ENCODE measurements around the gene MRPS2. TPM values are rescaled to one million over a fixed set of nuclear protein-coding genes. Genes with fewer than 3 reads are reported as not detected.
"Not testable (repeated sequence)": the region's sequence is repeated elsewhere in the genome, so short reads cannot be mapped to it uniquely, and the experiment has no call there.

MRPS2 gene
- total RNA-seq, 1 donor from 2014 or later: 61.7 TPM

- intact Hi-C loops (cut with micrococcal nuclease): no loop called here
- Mint-ChIP-seq H3K4me3 (ENCODE audit: low read depth) (no peak overlapping the region), H3K4me1 (ENCODE audit: low read depth) (peaks cover 18% of the 10 kb centered on the region), H3K27ac (no peak overlapping the region), H3K27me3 (ENCODE audit: low read depth) (no peaks in the 10 kb centered on the region), H3K36me3 (ENCODE audit: low read depth) (peaks cover 37% of the 10 kb centered on the region), H3K9me3 (peaks cover 11% of the 10 kb centered on the region)
- DNase-seq (ENCODE audit: low spot score): no peak
Observed at GRCh38 chr9:135506327-135507103, 6.0 kb downstream of the MRPS2 start.

GRCh38 chr9:135507104-135508035 is 6.9 kb downstream of the MRPS2 start:
- intact Hi-C loops (cut with micrococcal nuclease): no loop called here
- H3K4me3 Mint-ChIP-seq (ENCODE audit: low read depth): no peak overlapping the region
- peaks cover 19% of the 10 kb centered on the region for H3K4me1 Mint-ChIP-seq (ENCODE audit: low read depth)
- no peak overlapping the region for H3K27ac Mint-ChIP-seq
- DNase-seq (ENCODE audit: low spot score): no peak
- H3K36me3 Mint-ChIP-seq (ENCODE audit: low read depth): peaks cover 28% of the 10 kb centered on the region
- H3K27me3 Mint-ChIP-seq (ENCODE audit: low read depth): no peaks in the 10 kb centered on the region
- peaks cover 11% of the 10 kb centered on the region for H3K9me3 Mint-ChIP-seq

- Mint-ChIP-seq H3K9me3 (peaks cover 11% of the 10 kb centered on the region), H3K27ac (no peak overlapping the region), H3K27me3 (ENCODE audit: low read depth) (no peaks in the 10 kb centered on the region), H3K4me3 (ENCODE audit: low read depth) (no peak overlapping the region), H3K36me3 (ENCODE audit: low read depth) (peaks cover 19% of the 10 kb centered on the region), H3K4me1 (ENCODE audit: low read depth) (peaks cover 15% of the 10 kb centered on the region)
- intact Hi-C loops (cut with micrococcal nuclease): no loop called here
- DNase-seq (ENCODE audit: low spot score): no peak
Observed at GRCh38 chr9:135508211-135508820, 7.8 kb downstream of the MRPS2 start.

- Mint-ChIP-seq H3K9me3 (peaks cover 11% of the 10 kb centered on the region), H3K27me3 (ENCODE audit: low read depth) (no peaks in the 10 kb centered on the region), H3K27ac (no peak overlapping the region), H3K36me3 (ENCODE audit: low read depth) (peaks cover 8% of the 10 kb centered on the region), H3K4me3 (ENCODE audit: low read depth) (no peak overlapping the region), H3K4me1 (ENCODE audit: low read depth) (peaks cover 15% of the 10 kb centered on the region)
- no peak for DNase-seq (ENCODE audit: low spot score)
- intact Hi-C loops (cut with micrococcal nuclease): no loop called here
Observed at GRCh38 chr9:135509458-135509857, 9.0 kb downstream of the MRPS2 start.

GRCh38 chr9:135512241-135512603 is 11.7 kb downstream of the MRPS2 start:
- H3K9me3 Mint-ChIP-seq: peaks cover 11% of the 10 kb centered on the region
- no peak overlapping the region for H3K4me3 Mint-ChIP-seq (ENCODE audit: low read depth)
- intact Hi-C loops (cut with micrococcal nuclease): no loop called here
- no peaks in the 10 kb centered on the region for H3K36me3 Mint-ChIP-seq (ENCODE audit: low read depth)
- H3K27me3 Mint-ChIP-seq (ENCODE audit: low read depth): no peaks in the 10 kb centered on the region
- no peak for DNase-seq (ENCODE audit: low spot score)
- H3K4me1 Mint-ChIP-seq (ENCODE audit: low read depth): peaks cover 16% of the 10 kb centered on the region
- H3K27ac Mint-ChIP-seq: no peak overlapping the region

GRCh38 chr9:135512904-135513303 is 12.4 kb downstream of the MRPS2 start:
- peaks cover 2% of the 10 kb centered on the region for H3K27me3 Mint-ChIP-seq (ENCODE audit: low read depth)
- H3K36me3 Mint-ChIP-seq (ENCODE audit: low read depth): no peaks in the 10 kb centered on the region
- peaks cover 16% of the 10 kb centered on the region for H3K4me1 Mint-ChIP-seq (ENCODE audit: low read depth)
- H3K27ac Mint-ChIP-seq: no peak overlapping the region
- no peak for DNase-seq (ENCODE audit: low spot score)
- peaks cover 11% of the 10 kb centered on the region for H3K9me3 Mint-ChIP-seq
- intact Hi-C loops (cut with micrococcal nuclease): no loop called here
- H3K4me3 Mint-ChIP-seq (ENCODE audit: low read depth): no peak overlapping the region

- Mint-ChIP-seq H3K27ac (no peak overlapping the region), H3K9me3 (peaks cover 11% of the 10 kb centered on the region), H3K4me3 (ENCODE audit: low read depth) (no peak overlapping the region), H3K4me1 (ENCODE audit: low read depth) (peaks cover 16% of the 10 kb centered on the region), H3K27me3 (ENCODE audit: low read depth) (peaks cover 5% of the 10 kb centered on the region), H3K36me3 (ENCODE audit: low read depth) (no peaks in the 10 kb centered on the region)
- intact Hi-C loops (cut with micrococcal nuclease): no loop called here
- DNase-seq (ENCODE audit: low spot score): no peak
Observed at GRCh38 chr9:135513351-135513846, 12.9 kb downstream of the MRPS2 start.

- H3K27me3 Mint-ChIP-seq (ENCODE audit: low read depth); intact Hi-C loops (cut with micrococcal nuclease); H3K27ac Mint-ChIP-seq; DNase-seq (ENCODE audit: low spot score); H3K9me3 Mint-ChIP-seq; H3K4me3 Mint-ChIP-seq (ENCODE audit: low read depth); H3K36me3 Mint-ChIP-seq (ENCODE audit: low read depth): not testable (repeated sequence)
- H3K4me1 Mint-ChIP-seq (ENCODE audit: low read depth): peaks cover 16% of the 10 kb centered on the region
Observed at GRCh38 chr9:135513906-135514305, 13.4 kb downstream of the MRPS2 start.

GRCh38 chr9:135514342-135515082 is 14.0 kb downstream of the MRPS2 start:
- Mint-ChIP-seq H3K27me3 (ENCODE audit: low read depth) (peaks cover 10% of the 10 kb centered on the region), H3K4me1 (ENCODE audit: low read depth) (peaks cover 16% of the 10 kb centered on the region), H3K4me3 (ENCODE audit: low read depth) (no peak overlapping the region), H3K27ac (no peak overlapping the region), H3K36me3 (ENCODE audit: low read depth) (no peaks in the 10 kb centered on the region), H3K9me3 (peaks cover 2% of the 10 kb centered on the region)
- no peak for DNase-seq (ENCODE audit: low spot score)
- intact Hi-C loops (cut with micrococcal nuclease): no loop called here

- Mint-ChIP-seq H3K27ac (no peak overlapping the region), H3K27me3 (ENCODE audit: low read depth) (peaks cover 13% of the 10 kb centered on the region), H3K4me1 (ENCODE audit: low read depth) (peaks cover 16% of the 10 kb centered on the region), H3K4me3 (ENCODE audit: low read depth) (no peak overlapping the region), H3K36me3 (ENCODE audit: low read depth) (no peaks in the 10 kb centered on the region), H3K9me3 (no peaks in the 10 kb centered on the region)
- DNase-seq (ENCODE audit: low spot score): no peak
- intact Hi-C loops (cut with micrococcal nuclease): no loop called here
Observed at GRCh38 chr9:135515083-135515951, 14.8 kb downstream of the MRPS2 start.

GRCh38 chr9:135516132-135516860 is 15.8 kb downstream of the MRPS2 start:
- intact Hi-C loops (cut with micrococcal nuclease): no loop called here
- no peak for DNase-seq (ENCODE audit: low spot score)
- peaks cover 11% of the 10 kb centered on the region for H3K4me1 Mint-ChIP-seq (ENCODE audit: low read depth)
- no peaks in the 10 kb centered on the region for H3K36me3 Mint-ChIP-seq (ENCODE audit: low read depth)
- no peak overlapping the region for H3K4me3 Mint-ChIP-seq (ENCODE audit: low read depth)
- H3K27me3 Mint-ChIP-seq (ENCODE audit: low read depth): peaks cover 13% of the 10 kb centered on the region
- H3K27ac Mint-ChIP-seq: no peak overlapping the region
- no peaks in the 10 kb centered on the region for H3K9me3 Mint-ChIP-seq
